B cell (primary cell): ENCODE results near the gene NNT. TPM values are rescaled to one million over a fixed set of nuclear protein-coding genes. Genes with fewer than 3 reads are reported as not detected.

ENCODE experiments used
- ATAC-seq: fragments of 200-7000 bp; cut with Tn5 transposase; one replicate; pipeline ENCODE4 v1.10.0; 2021; ENCODE audit warnings: low read depth, mild to moderate bottlenecking, moderate number of reproducible peaks, moderate library complexity
- CTCF ChIA-PET: fragments of 350-600 bp; sonication (Branson Sonifier 250); formaldehyde crosslinking; loops from one replicate; lab custom pipeline; 2021; ENCODE audit warnings: antibody characterized with exemption, inconsistent platforms; lab: Charles Lee
- POLR2A ChIA-PET: fragments of 350-600 bp; sonication (Branson Sonifier 250); formaldehyde crosslinking; loops from one replicate; lab custom pipeline; 2021; ENCODE audit warnings: antibody characterized with exemption; lab: Charles Lee
- DNase-seq: peaks from one replicate; pipeline ENCODE4 v3.0.0; 2013
- H2AFZ ChIP-seq: 2 replicates; pipeline ENCODE4 v1.6.1; 2012; ENCODE audit warnings: mild to moderate bottlenecking, low read depth, low read length; ENCODE audit not compliant: insufficient read depth, poor library complexity, severe bottlenecking
- H3K27ac ChIP-seq, 2 donors: 1 replicate in 1 of 2; 2 replicates in 1 of 2; pipeline ENCODE4 v1.5.1; 2012 to 2013; ENCODE audit warnings: low read length in 2 of 2, mild to moderate bottlenecking in 2 of 2, moderate library complexity in 1 of 2
- H3K27me3 ChIP-seq, 4 experiments: fragments of 200-600 bp in 1 of 4; sonication (generic) in 1 of 4; replicated peaks in 1 of 4; 1 replicate in 2 of 4; 2 replicates in 2 of 4; pipeline versions ENCODE4 v1.6.1 to v1.7.0; 2013 to 2016; ENCODE audit warnings: low read length in 3 of 4, mild to moderate bottlenecking in 2 of 4, mixed read lengths in 1 of 4, moderate library complexity in 1 of 4; ENCODE audit not compliant: insufficient read depth in 4 of 4, control insufficient read depth in 3 of 4; ENCODE audit errors: control extremely low read depth in 1 of 4
- H3K36me3 ChIP-seq, 2 experiments: replicated peaks in 1 of 2; 1 replicate in 1 of 2; 2 replicates in 1 of 2; pipeline versions ENCODE4 v1.6.1 to v1.7.1; 2013; ENCODE audit warnings: low read length in 1 of 2; ENCODE audit not compliant: insufficient read depth in 2 of 2, control insufficient read depth in 1 of 2; ENCODE audit errors: control extremely low read depth in 1 of 2, extremely low read depth in 1 of 2
- H3K4me1 ChIP-seq, 2 donors: fragments of 200-600 bp in 1 of 2; sonication (generic) in 1 of 2; 1 replicate in 1 of 2; 2 replicates in 1 of 2; pipeline versions ENCODE4 v1.5.1 to v1.6.1; 2013 to 2017; ENCODE audit warnings: low read length in 2 of 2; ENCODE audit not compliant: control insufficient read depth in 2 of 2, insufficient read depth in 2 of 2
- H3K4me2 ChIP-seq: replicated peaks from 2 replicates; pipeline ENCODE3; 2012; ENCODE audit warnings: mild to moderate bottlenecking, low read depth, low read length; ENCODE audit not compliant: poor library complexity, severe bottlenecking
- H3K4me3 ChIP-seq, 5 experiments: fragments of 200-600 bp in 1 of 5; sonication (generic) in 1 of 5; 1 replicate in 3 of 5; 2 replicates in 2 of 5; pipeline versions ENCODE4 v1.5.1 to v1.7.0; 2011 to 2016; ENCODE audit warnings: low read length in 4 of 5, mild to moderate bottlenecking in 4 of 5, low read depth in 2 of 5, control low read depth in 1 of 5, moderate library complexity in 1 of 5; ENCODE audit not compliant: insufficient read depth in 1 of 5; ENCODE audit errors: control extremely low read depth in 1 of 5, extremely low read depth in 1 of 5
- H3K79me2 ChIP-seq: fragments of 200-600 bp; sonication (generic); one replicate; pipeline ENCODE4 v1.6.0; 2016; ENCODE audit warnings: low read length; ENCODE audit not compliant: control insufficient read depth, insufficient read depth
- H3K9ac ChIP-seq: fragments of 200-600 bp; sonication (generic); 2 replicates; pipeline ENCODE4 v1.6.1; 2017; ENCODE audit warnings: mild to moderate bottlenecking, low read length, moderate library complexity
- H3K9me3 ChIP-seq, 3 donors: one replicate each; pipeline versions ENCODE4 v1.6.1 to v1.7.1; 2013; ENCODE audit warnings: low read length in 2 of 3; ENCODE audit not compliant: control insufficient read depth in 2 of 3, insufficient read depth in 1 of 3; ENCODE audit errors: control extremely low read depth in 1 of 3
- H4K20me1 ChIP-seq: 2 replicates; pipeline ENCODE4 v1.6.0; 2012; ENCODE audit warnings: mild to moderate bottlenecking, low read length; ENCODE audit not compliant: insufficient read depth, control insufficient read depth, poor library complexity, severe bottlenecking
- H3K27ac Mint-ChIP-seq: one replicate; pipeline ENCODE4 v1.8.0; 2021; ENCODE audit warnings: mixed read lengths
- H3K27me3 Mint-ChIP-seq: one replicate; pipeline ENCODE4 v1.8.0; 2021; ENCODE audit warnings: mixed read lengths
- H3K4me1 Mint-ChIP-seq: one replicate; pipeline ENCODE4 v1.8.0; 2021; ENCODE audit warnings: mixed read lengths
- H3K4me3 Mint-ChIP-seq: one replicate; pipeline ENCODE4 v1.8.0; 2021; ENCODE audit warnings: mixed read lengths
- H3K9me3 Mint-ChIP-seq: one replicate; pipeline ENCODE4 v1.8.0; 2022; ENCODE audit warnings: mixed read lengths; ENCODE audit not compliant: insufficient read depth
- EZH2 ChIP-seq: IDR thresholded peaks from 2 replicates; pipeline ENCODE4 v1.6.1; 2012; ENCODE audit warnings: borderline replicate concordance, low read depth, mild to moderate bottlenecking, moderate library complexity, low read length; ENCODE audit not compliant: insufficient read depth, poor library complexity, severe bottlenecking
- WGBS: methylation state at CpG from one replicate; pipeline ENCODE4 v1.1.5; 2013; ENCODE audit warnings: missing lambda C conversion rate; ENCODE audit not compliant: insufficient coverage; 5-methylcytosine and 5-hydroxymethylcytosine counted together
- intact Hi-C: fragments of 100-400 bp; cut with micrococcal nuclease; formaldehyde crosslinking; loops from one replicate; pipeline ENCODE4 v1.10.0; 2022
- polyA plus RNA-seq: library from polyadenylated mRNA; depleted of rRNA; stranded (reverse); fragments of >200 nt; gene quantifications from 2 replicates; pipeline ENCODE4 v1.2.3, GENCODE V29; 2012
- total RNA-seq, 2 donors: library from RNA; stranded (reverse); fragments of 120-200 nt in 1 of 2; gene quantifications; 1 replicate in 1 of 2; 2 replicates in 1 of 2; pipeline versions ENCODE4 v1.2.3 to v1.2.4, GENCODE V29; 2013 to 2022
- TF ChIP-seq, protein P1 (sequence below): fragments of 200-600 bp; IDR thresholded peaks from one replicate; pipeline ENCODE4 v1.8.0; 2022; ENCODE audit warnings: antibody characterized with exemption, mild to moderate bottlenecking

NNT gene
- total and polyA plus RNA-seq, 2 donors (not counting 1 experiment from before 2014, with no cell fraction given), result 17.8 to 61.1 TPM

DNA sequence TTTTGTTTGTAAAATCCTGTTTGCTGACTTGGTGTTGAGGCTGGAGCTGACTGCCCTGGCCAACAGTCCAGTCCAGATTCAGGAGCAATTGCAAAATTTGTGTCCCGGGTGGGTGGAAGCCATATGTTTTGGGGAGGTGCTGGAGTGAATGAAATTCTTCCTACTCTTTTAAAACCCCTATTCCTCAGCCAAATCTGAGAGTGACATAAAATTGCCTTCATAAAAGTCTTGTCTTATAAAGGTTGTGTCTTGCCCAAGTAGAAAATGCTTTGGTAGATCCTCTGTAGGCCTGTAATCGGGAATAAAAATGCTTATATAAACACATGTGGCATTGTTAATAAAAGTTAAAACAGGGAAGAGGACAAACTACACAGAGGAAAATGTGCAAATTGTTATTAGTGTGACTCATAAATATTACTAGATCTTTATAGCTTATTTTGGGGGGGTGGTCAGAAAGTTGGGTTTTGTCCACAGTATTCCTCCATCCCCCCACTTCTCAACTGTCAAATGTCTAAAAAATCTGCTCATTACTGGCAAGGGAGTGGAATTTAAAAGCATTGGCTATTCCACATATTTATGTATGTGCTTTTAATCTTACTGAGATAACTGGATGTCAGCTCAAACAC is 45.6 kb downstream of the NNT start:
- H3K4me3 ChIP-seq, result no peak overlapping the region
- peaks cover 7 to 61% of the 10 kb centered on the region in 2 experiments for H3K36me3 ChIP-seq
- TF ChIP-seq, protein P1, sequence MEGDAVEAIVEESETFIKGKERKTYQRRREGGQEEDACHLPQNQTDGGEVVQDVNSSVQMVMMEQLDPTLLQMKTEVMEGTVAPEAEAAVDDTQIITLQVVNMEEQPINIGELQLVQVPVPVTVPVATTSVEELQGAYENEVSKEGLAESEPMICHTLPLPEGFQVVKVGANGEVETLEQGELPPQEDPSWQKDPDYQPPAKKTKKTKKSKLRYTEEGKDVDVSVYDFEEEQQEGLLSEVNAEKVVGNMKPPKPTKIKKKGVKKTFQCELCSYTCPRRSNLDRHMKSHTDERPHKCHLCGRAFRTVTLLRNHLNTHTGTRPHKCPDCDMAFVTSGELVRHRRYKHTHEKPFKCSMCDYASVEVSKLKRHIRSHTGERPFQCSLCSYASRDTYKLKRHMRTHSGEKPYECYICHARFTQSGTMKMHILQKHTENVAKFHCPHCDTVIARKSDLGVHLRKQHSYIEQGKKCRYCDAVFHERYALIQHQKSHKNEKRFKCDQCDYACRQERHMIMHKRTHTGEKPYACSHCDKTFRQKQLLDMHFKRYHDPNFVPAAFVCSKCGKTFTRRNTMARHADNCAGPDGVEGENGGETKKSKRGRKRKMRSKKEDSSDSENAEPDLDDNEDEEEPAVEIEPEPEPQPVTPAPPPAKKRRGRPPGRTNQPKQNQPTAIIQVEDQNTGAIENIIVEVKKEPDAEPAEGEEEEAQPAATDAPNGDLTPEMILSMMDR, result no peak
- TF ChIP-seq EZH2, result no peak
- Mint-ChIP-seq H3K4me3 (no peak overlapping the region), H3K9me3 (no peaks in the 10 kb centered on the region), H3K4me1 (no peaks in the 10 kb centered on the region), H3K27ac (no peak overlapping the region), H3K27me3 (no peaks in the 10 kb centered on the region)
- H4K20me1 ChIP-seq, result no peaks in the 10 kb centered on the region
- no peak overlapping the region for H3K27ac ChIP-seq
- no CpG with 5 or more reads among the region's 2 CpGs for WGBS
- no peak overlapping the region for H3K9ac ChIP-seq
- ChIA-PET POLR2A (no interaction called here), CTCF (interaction anchor here (3.0 kb wide), 1 partner anchor 17 kb away, joined by 12 read pairs; no protein-coding TSS in a partner anchor)
- no peaks in the 10 kb centered on the region for H3K27me3 ChIP-seq
- no peak for ATAC-seq
- H3K9me3 ChIP-seq, result no peaks in the 10 kb centered on the region
- H3K79me2 ChIP-seq, result no peaks in the 10 kb centered on the region
- no peaks in the 10 kb centered on the region for H3K4me1 ChIP-seq
- no peak overlapping the region for H2AFZ ChIP-seq
- no peak for DNase-seq
- intact Hi-C loops, result no loop called here
- no peak overlapping the region for H3K4me2 ChIP-seq

DNA sequence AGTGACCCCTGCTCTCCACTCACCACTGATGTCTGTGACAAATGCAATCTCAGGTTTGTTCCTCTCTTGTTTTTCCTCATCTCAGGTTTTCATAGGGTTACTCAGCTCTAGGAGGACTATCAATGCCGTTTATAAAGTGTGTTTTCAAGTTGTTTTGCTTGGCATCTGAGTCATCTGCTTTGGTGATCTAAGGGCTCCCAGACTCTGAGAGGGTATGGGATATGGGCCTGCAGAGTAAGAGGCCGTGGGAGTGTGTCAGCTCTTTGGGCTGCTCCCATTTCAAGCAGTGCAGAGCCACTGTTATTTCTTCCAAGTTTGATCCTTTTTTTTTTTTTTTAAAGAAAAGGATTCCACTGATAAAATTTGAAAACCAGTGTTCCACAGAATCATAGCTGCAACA is 46.3 kb downstream of the NNT start:
- Histone ChIP-seq H3K4me2 (no peak overlapping the region), H3K9me3 (no peaks in the 10 kb centered on the region), H3K27ac (no peak overlapping the region), H3K9ac (no peak overlapping the region), H4K20me1 (no peaks in the 10 kb centered on the region), H3K36me3 (peaks cover 8 to 61% of the 10 kb centered on the region in 2 experiments), H2AFZ (no peak overlapping the region), H3K4me1 (no peaks in the 10 kb centered on the region), H3K4me3 (no peak overlapping the region), H3K27me3 (no peaks in the 10 kb centered on the region), H3K79me2 (no peaks in the 10 kb centered on the region)
- 91% methylated on average over 1 of the region's 2 CpGs for WGBS
- no peak overlapping the region for H3K4me3 Mint-ChIP-seq
- no peaks in the 10 kb centered on the region for H3K4me1 Mint-ChIP-seq
- H3K27me3 Mint-ChIP-seq, result no peaks in the 10 kb centered on the region
- POLR2A ChIA-PET, result no interaction called here
- TF ChIP-seq, protein P1, result no peak
- no peak for TF ChIP-seq EZH2
- intact Hi-C loops, result no loop called here
- no peak overlapping the region for H3K27ac Mint-ChIP-seq
- H3K9me3 Mint-ChIP-seq, result no peaks in the 10 kb centered on the region
- CTCF ChIA-PET, result interaction anchor here (3.0 kb wide), 1 partner anchor 18 kb away, joined by 12 read pairs; no protein-coding TSS in a partner anchor
- DNase-seq (no peak), ATAC-seq (no peak)
